ENCODE results near the gene BOC. TPM values are rescaled to one million over a fixed set of nuclear protein-coding genes. Genes with fewer than 3 reads are reported as not detected.
"Not testable (repeated sequence)": the region's sequence is repeated elsewhere in the genome, so short reads cannot be mapped to it uniquely, and the experiment has no call there.

Gene BOC
- total RNA-seq, 1 donor from 2014 or later, result 22.4 TPM

DNA sequence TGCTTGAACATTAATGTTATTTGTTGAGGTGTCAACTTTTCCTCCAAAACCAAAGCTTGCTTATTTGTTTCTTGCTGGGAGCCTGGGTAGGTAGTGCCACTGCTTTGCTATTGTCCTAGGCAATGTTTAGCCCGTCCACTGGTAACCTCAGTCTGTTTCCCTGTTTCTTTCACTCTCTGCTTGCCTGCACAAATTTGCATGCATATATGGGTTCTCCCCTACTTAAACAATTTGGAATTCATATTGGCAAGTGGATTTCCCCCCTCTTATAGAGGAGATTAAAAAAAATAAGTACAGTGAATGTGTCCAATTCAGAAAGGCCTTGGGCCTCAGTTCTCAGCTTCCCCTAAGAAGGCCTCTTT, 45.0 kb upstream of the BOC start:
- Mint-ChIP-seq H3K4me3 (ENCODE audit: unreplicated experiment) (no peak overlapping the region), H3K4me1 (ENCODE audit: unreplicated experiment) (peaks cover 3% of the 10 kb centered on the region), H3K36me3 (ENCODE audit: unreplicated experiment) (no peaks in the 10 kb centered on the region), H3K27me3 (ENCODE audit: unreplicated experiment) (no peaks in the 10 kb centered on the region), H3K27ac (ENCODE audit: unreplicated experiment) (no peak overlapping the region), H3K9me3 (ENCODE audit: unreplicated experiment) (no peaks in the 10 kb centered on the region)
- DNase-seq (ENCODE audit: extremely low spot score, unreplicated experiment), result no peak
- TF ChIP-seq CTCF (IDR thresholded peaks at IDR 0.05), result no peak

DNA sequence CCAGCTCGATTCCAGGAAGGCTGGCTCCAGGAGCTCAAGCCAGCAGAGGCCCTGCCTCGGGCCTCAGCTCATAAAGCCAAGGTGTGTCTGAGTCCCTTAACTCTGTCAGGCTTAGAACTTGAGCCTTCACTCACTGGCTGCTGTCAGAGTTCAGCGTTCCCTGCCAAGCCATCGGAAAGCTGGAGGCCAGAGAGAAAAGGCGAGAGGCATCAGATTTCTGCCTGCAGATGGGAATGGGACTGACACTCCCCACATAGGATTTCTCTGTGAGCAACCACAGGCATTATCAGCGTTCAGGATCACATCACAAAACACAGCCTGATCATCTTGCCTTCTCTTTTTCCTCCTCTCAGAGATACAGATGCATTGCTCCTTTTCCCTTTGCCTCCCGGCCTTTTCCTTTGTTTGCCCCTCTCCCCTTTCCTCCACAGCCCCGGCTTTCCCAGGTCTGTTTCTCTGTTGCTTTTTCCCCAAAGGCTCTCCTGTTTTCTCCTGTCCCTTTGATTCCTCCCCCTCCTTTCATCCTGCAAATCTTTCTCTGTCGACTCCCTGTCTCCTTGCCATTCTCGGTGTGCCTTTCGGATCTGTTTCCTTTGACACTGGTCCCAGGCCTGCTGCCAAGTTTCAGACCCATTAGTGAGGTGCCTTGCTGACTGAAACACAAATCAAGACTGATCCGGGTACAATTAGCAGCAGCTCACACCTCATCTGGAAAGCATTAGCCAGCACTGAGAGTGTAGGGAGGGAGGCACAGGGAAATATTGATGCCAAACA, 44.5 kb upstream of the BOC start:
- no peak for TF ChIP-seq CTCF (IDR thresholded peaks at IDR 0.05)
- Mint-ChIP-seq H3K9me3 (ENCODE audit: unreplicated experiment) (no peaks in the 10 kb centered on the region), H3K4me3 (ENCODE audit: unreplicated experiment) (no peak overlapping the region), H3K27me3 (ENCODE audit: unreplicated experiment) (no peaks in the 10 kb centered on the region), H3K27ac (ENCODE audit: unreplicated experiment) (no peak overlapping the region), H3K4me1 (ENCODE audit: unreplicated experiment) (peaks cover 3% of the 10 kb centered on the region), H3K36me3 (ENCODE audit: unreplicated experiment) (no peaks in the 10 kb centered on the region)
- DNase-seq (ENCODE audit: extremely low spot score, unreplicated experiment), result no peak

DNA sequence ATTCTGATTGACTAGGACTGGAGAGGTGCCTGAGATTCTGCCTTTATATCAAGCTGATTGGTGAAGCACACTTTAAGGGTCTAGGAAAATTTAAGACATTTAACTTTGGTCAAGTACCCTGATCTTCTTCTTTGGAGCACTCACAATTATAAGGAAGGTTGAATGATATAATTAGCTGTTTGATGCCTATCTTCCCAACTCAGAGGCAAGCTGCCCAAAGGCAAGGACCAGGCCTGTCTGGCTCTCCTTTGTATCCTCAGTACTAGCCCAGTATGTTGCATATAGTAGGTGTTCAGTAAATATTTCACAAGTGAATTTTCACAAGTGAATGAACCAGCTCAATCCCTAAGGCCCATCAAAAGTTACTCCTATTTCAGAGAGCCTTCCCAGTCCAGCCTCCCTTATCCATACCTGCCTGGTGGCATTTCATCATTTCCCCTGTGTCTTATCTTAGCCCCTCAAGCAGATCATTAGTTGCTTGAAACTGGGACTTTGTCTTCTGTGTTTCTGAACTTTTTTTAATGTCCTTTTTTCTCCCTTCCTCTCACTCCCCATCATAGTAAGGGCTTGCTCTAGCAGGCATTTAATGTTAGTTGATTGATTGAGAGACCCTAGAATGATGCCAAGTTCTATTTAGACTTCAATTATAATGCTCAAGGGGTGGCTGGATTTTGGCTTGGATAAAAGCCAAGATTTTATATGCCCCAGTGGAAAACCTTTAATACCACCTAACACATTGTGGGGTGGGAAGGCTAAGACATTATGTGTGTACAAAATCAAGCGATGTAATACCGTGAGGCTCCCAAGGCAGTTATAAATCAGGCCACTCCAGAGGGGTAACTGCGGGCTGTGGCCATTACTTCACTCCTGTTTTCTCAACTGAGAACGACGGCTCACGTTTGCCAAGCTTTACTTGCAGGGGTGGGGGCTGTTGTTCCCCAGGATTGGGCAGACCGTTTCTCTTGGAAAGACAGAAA, 43.2 kb upstream of the BOC start:
- Mint-ChIP-seq H3K4me1 (ENCODE audit: unreplicated experiment) (no peaks in the 10 kb centered on the region), H3K4me3 (ENCODE audit: unreplicated experiment) (no peak overlapping the region), H3K9me3 (ENCODE audit: unreplicated experiment) (no peaks in the 10 kb centered on the region), H3K36me3 (ENCODE audit: unreplicated experiment) (no peaks in the 10 kb centered on the region), H3K27ac (ENCODE audit: unreplicated experiment) (no peak overlapping the region), H3K27me3 (ENCODE audit: unreplicated experiment) (no peaks in the 10 kb centered on the region)
- no peak for TF ChIP-seq CTCF (IDR thresholded peaks at IDR 0.05)
- no peak for DNase-seq (ENCODE audit: extremely low spot score, unreplicated experiment)

DNA sequence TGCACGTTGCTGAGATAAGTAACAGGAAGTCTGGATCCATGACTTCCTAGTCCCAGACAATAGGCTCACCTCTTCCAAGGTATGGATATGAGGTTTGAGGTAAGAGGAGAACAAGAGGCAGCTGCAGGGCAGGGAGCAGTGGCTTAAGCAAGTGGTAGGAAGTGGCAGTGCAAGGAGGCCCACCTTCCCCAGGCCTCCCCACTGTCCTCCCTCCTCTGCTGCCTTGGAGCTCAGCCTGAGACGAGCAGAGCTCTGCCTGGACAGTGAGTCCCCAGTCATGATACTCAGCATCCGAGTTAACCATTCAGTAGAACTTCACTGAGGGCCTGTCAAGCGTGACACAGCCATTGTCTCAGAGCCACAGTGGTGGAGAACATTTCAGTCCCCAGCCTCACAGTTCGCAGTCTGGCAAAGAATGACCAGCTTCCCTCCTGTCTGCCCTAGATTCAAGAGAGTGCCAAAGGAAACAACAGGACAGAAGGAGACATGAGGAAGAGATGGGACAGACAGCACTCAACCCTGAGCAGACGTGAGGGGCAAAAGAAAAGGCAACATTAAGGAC, 41.4 kb upstream of the BOC start:
- TF ChIP-seq CTCF (IDR thresholded peaks at IDR 0.05), result no peak
- Mint-ChIP-seq H3K27me3 (ENCODE audit: unreplicated experiment) (no peaks in the 10 kb centered on the region), H3K27ac (ENCODE audit: unreplicated experiment) (no peak overlapping the region), H3K9me3 (ENCODE audit: unreplicated experiment) (no peaks in the 10 kb centered on the region), H3K36me3 (ENCODE audit: unreplicated experiment) (no peaks in the 10 kb centered on the region), H3K4me1 (ENCODE audit: unreplicated experiment) (no peaks in the 10 kb centered on the region), H3K4me3 (ENCODE audit: unreplicated experiment) (no peak overlapping the region)
- no peak for DNase-seq (ENCODE audit: extremely low spot score, unreplicated experiment)

- no peaks in the 10 kb centered on the region for H3K36me3 Mint-ChIP-seq (ENCODE audit: unreplicated experiment)
- H3K4me3 Mint-ChIP-seq (ENCODE audit: unreplicated experiment), result no peak overlapping the region
- H3K9me3 Mint-ChIP-seq (ENCODE audit: unreplicated experiment), result no peaks in the 10 kb centered on the region
- H3K27ac Mint-ChIP-seq (ENCODE audit: unreplicated experiment), result no peak overlapping the region
- no peak for TF ChIP-seq CTCF (IDR thresholded peaks at IDR 0.05)
- H3K27me3 Mint-ChIP-seq (ENCODE audit: unreplicated experiment), result no peaks in the 10 kb centered on the region
- DNase-seq (ENCODE audit: extremely low spot score, unreplicated experiment), result no peak
- no peaks in the 10 kb centered on the region for H3K4me1 Mint-ChIP-seq (ENCODE audit: unreplicated experiment)
Measured at GRCh38 chr3:113170771-113171170, 40.6 kb upstream of the BOC start.

DNA sequence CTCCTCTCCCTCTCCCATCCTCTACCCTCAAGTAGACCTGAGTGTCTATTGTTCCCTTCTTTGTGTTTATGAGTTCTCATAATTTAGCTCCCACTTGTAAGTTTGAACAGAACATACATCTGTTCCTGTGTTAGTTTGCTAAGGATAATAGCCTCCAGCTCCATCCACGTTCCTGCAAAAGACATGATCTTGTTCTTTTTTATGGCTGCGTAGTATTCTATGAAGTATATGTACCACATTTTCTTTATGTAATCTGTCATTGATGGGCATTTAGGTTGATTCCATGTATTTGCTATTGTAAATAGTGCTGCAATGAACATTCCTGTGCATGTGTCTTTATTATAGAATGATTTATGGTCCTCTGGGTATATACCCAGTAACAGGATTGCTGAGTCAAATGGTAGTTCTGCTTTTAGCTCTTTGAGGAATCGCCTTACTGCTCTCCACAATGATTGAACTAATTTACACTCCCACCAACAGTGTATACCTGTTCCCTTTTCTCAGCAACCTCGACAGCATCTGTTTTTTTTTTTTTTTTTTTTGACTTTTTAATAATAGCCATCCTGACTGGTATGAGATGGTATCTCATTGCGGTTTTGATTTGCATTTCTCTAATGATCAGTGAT, 39.6 kb upstream of the BOC start:
- H3K4me3 Mint-ChIP-seq (ENCODE audit: unreplicated experiment); H3K27ac Mint-ChIP-seq (ENCODE audit: unreplicated experiment); H3K9me3 Mint-ChIP-seq (ENCODE audit: unreplicated experiment); H3K4me1 Mint-ChIP-seq (ENCODE audit: unreplicated experiment); DNase-seq (ENCODE audit: extremely low spot score, unreplicated experiment); H3K36me3 Mint-ChIP-seq (ENCODE audit: unreplicated experiment); H3K27me3 Mint-ChIP-seq (ENCODE audit: unreplicated experiment): not testable (repeated sequence)

All from osteocyte (in vitro differentiated cells).